ENCODE data around the gene TMCC1.

The TMCC1 gene

GRCh38 chr3:129918461-129918860 lies 24.9 kb upstream of the TMCC1 start:
- no peaks in the 10 kb centered on the region for H3K27me3 ChIP-seq (ENCODE audit: insufficient read depth, poor library complexity, severe bottlenecking)
- H3K4me3 ChIP-seq (replicated peaks; ENCODE audit: insufficient read depth, low read length) = no peak overlapping the region
- no peak overlapping the region for H3K27ac ChIP-seq (replicated peaks)
- DNase-seq (ENCODE audit: low read depth in 1 of 2, low spot score in 1 of 2) = no peak
- no peak for TF ChIP-seq CTCF (IDR thresholded peaks at IDR 0.05; ENCODE audit: insufficient read depth, low read length)
- no peak for TF ChIP-seq REST (IDR thresholded peaks at IDR 0.05; ENCODE audit: insufficient replicate concordance, low read depth)
- TF ChIP-seq POLR2AphosphoS5 (IDR thresholded peaks at IDR 0.05; ENCODE audit: low read depth) = no peak
- TF ChIP-seq SPI1 (IDR thresholded peaks at IDR 0.05; ENCODE audit: borderline replicate concordance, low read depth) = no peak
- no peak for TF ChIP-seq GABPA (IDR thresholded peaks at IDR 0.05; ENCODE audit: low read depth)

DNA sequence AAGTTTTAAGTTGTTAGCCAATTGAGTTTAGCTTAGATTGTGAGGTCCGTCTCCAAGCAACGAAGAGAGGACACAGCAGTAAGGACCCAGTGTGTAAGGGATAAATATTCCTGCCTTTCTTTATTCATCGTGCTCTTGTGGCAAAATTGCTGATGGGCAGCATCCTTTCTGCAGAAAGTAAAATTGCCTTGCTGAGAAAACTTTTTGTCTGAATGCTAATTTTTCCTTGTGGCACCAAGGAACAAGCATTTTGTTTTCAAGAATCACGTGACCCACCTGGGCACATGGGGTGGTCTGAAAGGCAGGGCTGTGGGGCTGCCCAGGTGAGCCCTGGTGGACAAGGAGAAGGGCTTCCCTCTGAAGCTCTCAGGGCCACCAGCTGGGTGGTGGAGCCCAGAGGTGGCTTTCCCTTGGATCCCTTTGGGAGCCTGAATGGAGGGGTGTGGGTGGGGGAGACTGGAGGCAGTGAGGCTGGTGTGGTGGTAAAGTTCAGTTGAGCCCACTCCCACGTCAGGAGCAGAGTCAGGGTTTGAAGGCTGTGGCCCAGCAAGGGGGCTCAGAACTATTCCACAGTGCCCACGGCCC lies 24.0 kb upstream of the TMCC1 start:
- no peak for TF ChIP-seq REST (IDR thresholded peaks at IDR 0.05; ENCODE audit: insufficient replicate concordance, low read depth)
- TF ChIP-seq SPI1 (IDR thresholded peaks at IDR 0.05; ENCODE audit: borderline replicate concordance, low read depth) = no peak
- TF ChIP-seq POLR2AphosphoS5 (IDR thresholded peaks at IDR 0.05; ENCODE audit: low read depth) = no peak
- no peak for TF ChIP-seq CTCF (IDR thresholded peaks at IDR 0.05; ENCODE audit: insufficient read depth, low read length)
- no peak for TF ChIP-seq GABPA (IDR thresholded peaks at IDR 0.05; ENCODE audit: low read depth)
- H3K27ac ChIP-seq (replicated peaks) = no peak overlapping the region
- no peak for DNase-seq (ENCODE audit: low read depth in 1 of 2, low spot score in 1 of 2)
- H3K4me3 ChIP-seq (replicated peaks; ENCODE audit: insufficient read depth, low read length) = no peak overlapping the region
- no peaks in the 10 kb centered on the region for H3K27me3 ChIP-seq (ENCODE audit: insufficient read depth, poor library complexity, severe bottlenecking)

DNA sequence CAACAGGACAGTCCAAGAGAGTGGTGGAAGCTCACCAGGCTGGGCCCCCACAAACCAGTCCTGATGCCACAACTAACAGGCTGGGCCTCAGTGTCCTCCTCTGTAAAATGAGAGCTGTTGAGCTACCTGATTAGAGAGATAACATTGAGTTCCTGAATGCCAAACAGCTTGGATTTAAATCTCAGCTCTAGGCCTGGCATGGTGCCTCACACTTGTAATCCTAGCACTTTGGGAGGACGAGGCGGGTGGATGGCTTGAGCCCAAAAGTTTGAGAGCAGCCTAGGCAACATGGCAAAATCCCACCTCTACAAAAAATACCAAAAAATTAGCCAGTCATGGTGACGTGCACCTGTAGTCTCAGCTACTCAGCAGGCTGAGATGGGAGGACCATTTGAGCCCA lies 20.1 kb upstream of the TMCC1 start:
- H3K27ac ChIP-seq (replicated peaks) = no peak overlapping the region
- no peak for DNase-seq (ENCODE audit: low read depth in 1 of 2, low spot score in 1 of 2)
- no peak for TF ChIP-seq CTCF (IDR thresholded peaks at IDR 0.05; ENCODE audit: insufficient read depth, low read length)
- no peak for TF ChIP-seq POLR2AphosphoS5 (IDR thresholded peaks at IDR 0.05; ENCODE audit: low read depth)
- no peak for TF ChIP-seq REST (IDR thresholded peaks at IDR 0.05; ENCODE audit: insufficient replicate concordance, low read depth)
- TF ChIP-seq SPI1 (IDR thresholded peaks at IDR 0.05; ENCODE audit: borderline replicate concordance, low read depth) = no peak
- TF ChIP-seq GABPA (IDR thresholded peaks at IDR 0.05; ENCODE audit: low read depth) = no peak
- H3K4me3 ChIP-seq (replicated peaks; ENCODE audit: insufficient read depth, low read length) = no peak overlapping the region
- no peaks in the 10 kb centered on the region for H3K27me3 ChIP-seq (ENCODE audit: insufficient read depth, poor library complexity, severe bottlenecking)
